Measurements from ENCODE around the gene CELF6. TPM values are rescaled to one million over a fixed set of nuclear protein-coding genes. Genes with fewer than 3 reads are reported as not detected.

CELF6 gene
- polyA plus RNA-seq, result 10 to 100 TPM in 1 of 4 donors, 1 to 10 TPM in 1, under 1 TPM in 2; 0.54 to 10.9 (median 2.5) TPM
- long read RNA-seq, donor 1, result 0 reads
- long read RNA-seq, donor 2, partial matches to known transcripts, result 0 of 2 reads
- long read RNA-seq, donor 2, other reads (novel, unspliced or antisense), result 0 of 2 reads
- long read RNA-seq, donor 3, partial matches to known transcripts, result 0 of 1 reads
- long read RNA-seq, donor 3, other reads (novel, unspliced or antisense), result 0 of 1 reads
- long read RNA-seq, donor 4, partial matches to known transcripts, result 0 of 1 reads
- long read RNA-seq, donor 4, other reads (novel, unspliced or antisense), result 0 of 1 reads
- long read RNA-seq, donor 5, result 0 reads
- long read RNA-seq, donor 6, result 0 reads
- long read RNA-seq, donor 7, result 0 reads
- long read RNA-seq, donor 8, result 0 reads
- long read RNA-seq, donor 9, result 0 reads
- long read RNA-seq, donor 10, partial matches to known transcripts, result 0 of 1 reads
- long read RNA-seq, donor 10, other reads (novel, unspliced or antisense), result 0 of 1 reads

- Histone ChIP-seq H3K27me3 (ENCODE audit: control insufficient read depth in 3 of 3, insufficient read depth in 3 of 3, low read length in 3 of 3) (peaks cover 0 to 7% (median 0%) of the 10 kb centered on the region in 3 donors), H3K36me3 (ENCODE audit: control insufficient read depth in 3 of 3, insufficient read depth in 2 of 3, low read depth in 1 of 3, low read length in 3 of 3) (no peaks in the 10 kb centered on the region), H3K4me3 (ENCODE audit: low read depth in 1 of 3, low read length in 3 of 3) (peak within 1 kb of the TSS; percentile 21 to 46 (median 46)), H3K4me1 (ENCODE audit: control insufficient read depth in 3 of 3, insufficient read depth in 2 of 3, low read depth in 1 of 3, low read length in 2 of 3) (peaks cover 0 to 3% (median 3%) of the 10 kb centered on the region in 3 donors), H3K27ac (ENCODE audit: low read depth in 1 of 3, low read length in 2 of 3) (peak within 1 kb of the TSS in 1 of 3 donors; percentile 15), H3K9me3 (ENCODE audit: control insufficient read depth in 2 of 2, insufficient read depth in 1 of 2, low read depth in 1 of 2, low read length in 1 of 2) (peaks cover 0 to 4% of the 10 kb centered on the region in 2 donors)
- 0 to 1% (median 0%) methylated on average over 44 to 58 of the region's 58 CpGs for WGBS, 3 donors
- DNase-seq (peak; percentile 59 to 89), FAIRE-seq (no peak)
These were observed at the start of gene CELF6 for GRCh38 chr15:72319985-72320671. TSS of gene CELF6 (minus strand) at chr15:72320157. CDS start at chr15:72319874, 283 bp downstream.

GRCh38 chr15:72368899-72369298 lies 48.9 kb upstream of the CELF6 start:
- DNase-seq (no peak), FAIRE-seq (no peak)
- Histone ChIP-seq H3K4me1 (ENCODE audit: control insufficient read depth in 3 of 3, insufficient read depth in 2 of 3, low read depth in 1 of 3, low read length in 2 of 3) (peaks cover 0 to 3% (median 2%) of the 10 kb centered on the region in 3 donors), H3K27me3 (ENCODE audit: control insufficient read depth in 3 of 3, insufficient read depth in 3 of 3, low read length in 3 of 3) (no peaks in the 10 kb centered on the region), H3K4me3 (ENCODE audit: low read depth in 1 of 3, low read length in 3 of 3) (no peak overlapping the region), H3K36me3 (ENCODE audit: control insufficient read depth in 3 of 3, insufficient read depth in 2 of 3, low read depth in 1 of 3, low read length in 3 of 3) (peaks cover 0 to 8% (median 2%) of the 10 kb centered on the region in 3 donors), H3K27ac (ENCODE audit: low read depth in 1 of 3, low read length in 2 of 3) (no peak overlapping the region), H3K9me3 (ENCODE audit: control insufficient read depth in 2 of 2, insufficient read depth in 1 of 2, low read depth in 1 of 2, low read length in 1 of 2) (no peaks in the 10 kb centered on the region)
- WGBS, 3 donors, result 68 to 85% (median 77%) methylated on average over 2 of the region's 2 CpGs

DNA sequence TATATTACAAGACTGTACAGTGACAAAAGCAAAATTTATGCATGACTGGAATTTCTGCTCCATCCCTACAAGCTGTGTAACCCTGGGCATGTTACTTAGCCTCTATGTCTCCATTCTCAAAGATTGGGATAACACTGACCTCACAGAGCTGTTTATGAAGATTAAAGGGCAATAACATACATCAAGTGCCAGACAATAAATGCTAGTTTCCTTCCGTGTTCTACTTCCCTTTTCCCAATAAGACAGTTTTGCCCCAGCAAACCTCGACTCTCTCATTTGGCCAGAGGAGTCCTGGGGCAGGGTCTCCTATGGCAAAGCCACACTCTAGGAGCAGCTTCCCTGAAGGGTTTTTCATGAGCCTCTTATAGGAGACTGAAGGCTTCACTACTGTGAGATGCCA lies 48.4 kb upstream of the CELF6 start:
- peaks cover 0 to 3% (median 2%) of the 10 kb centered on the region in 3 donors for H3K4me1 ChIP-seq (ENCODE audit: control insufficient read depth in 3 of 3, insufficient read depth in 2 of 3, low read depth in 1 of 3, low read length in 2 of 3)
- DNase-seq, result peak in 1 of 2 donors; percentile 28
- H3K36me3 ChIP-seq (ENCODE audit: control insufficient read depth in 3 of 3, insufficient read depth in 2 of 3, low read depth in 1 of 3, low read length in 3 of 3), result peaks cover 0 to 11% (median 2%) of the 10 kb centered on the region in 3 donors
- FAIRE-seq, result no peak
- no peak overlapping the region for H3K27ac ChIP-seq (ENCODE audit: low read depth in 1 of 3, low read length in 2 of 3)
- H3K9me3 ChIP-seq (ENCODE audit: control insufficient read depth in 2 of 2, insufficient read depth in 1 of 2, low read depth in 1 of 2, low read length in 1 of 2), result no peaks in the 10 kb centered on the region
- H3K27me3 ChIP-seq (ENCODE audit: control insufficient read depth in 3 of 3, insufficient read depth in 3 of 3, low read length in 3 of 3), result no peaks in the 10 kb centered on the region
- WGBS, 3 donors, result 26 to 66% (median 46%) methylated on average over 2 of the region's 2 CpGs
- no peak overlapping the region for H3K4me3 ChIP-seq (ENCODE audit: low read depth in 1 of 3, low read length in 3 of 3)

GRCh38 chr15:72365844-72366243 lies 45.9 kb upstream of the CELF6 start:
- Histone ChIP-seq H3K9me3 (ENCODE audit: control insufficient read depth in 2 of 2, insufficient read depth in 1 of 2, low read depth in 1 of 2, low read length in 1 of 2) (no peaks in the 10 kb centered on the region), H3K36me3 (ENCODE audit: control insufficient read depth in 3 of 3, insufficient read depth in 2 of 3, low read depth in 1 of 3, low read length in 3 of 3) (peaks cover 0 to 10% (median 0%) of the 10 kb centered on the region in 3 donors), H3K27ac (ENCODE audit: low read depth in 1 of 3, low read length in 2 of 3) (no peak overlapping the region), H3K27me3 (ENCODE audit: control insufficient read depth in 3 of 3, insufficient read depth in 3 of 3, low read length in 3 of 3) (no peaks in the 10 kb centered on the region), H3K4me1 (ENCODE audit: control insufficient read depth in 3 of 3, insufficient read depth in 2 of 3, low read depth in 1 of 3, low read length in 2 of 3) (peaks cover 0 to 3% (median 2%) of the 10 kb centered on the region in 3 donors), H3K4me3 (ENCODE audit: low read depth in 1 of 3, low read length in 3 of 3) (no peak overlapping the region)
- DNase-seq (peak in 1 of 2 donors; percentile 14), FAIRE-seq (no peak)
- WGBS, 3 donors, result 76 to 92% (median 83%) methylated on average over 1 of the region's 1 CpG

DNA sequence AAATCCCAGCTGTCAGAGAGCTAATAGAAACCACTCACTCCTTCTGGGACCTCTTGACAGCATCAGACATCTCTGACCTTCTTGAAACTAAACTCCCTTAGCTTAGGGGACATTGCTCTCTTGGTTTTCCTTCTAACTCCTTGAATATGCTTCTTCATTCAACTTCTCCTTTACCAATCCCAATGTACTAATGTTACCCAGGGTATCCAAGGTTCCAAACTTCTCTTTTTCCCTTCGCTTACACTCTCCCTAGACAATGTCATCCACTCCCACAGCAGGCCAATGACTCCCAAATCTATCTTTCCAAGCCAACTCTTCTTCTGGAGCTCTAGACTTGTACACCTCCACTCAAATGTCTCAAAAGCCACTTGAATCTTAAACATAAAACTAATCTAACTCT lies 41.2 kb upstream of the CELF6 start:
- FAIRE-seq (no peak), DNase-seq (no peak)
- Histone ChIP-seq H3K27ac (ENCODE audit: low read depth in 1 of 3, low read length in 2 of 3) (no peak overlapping the region), H3K4me1 (ENCODE audit: control insufficient read depth in 3 of 3, insufficient read depth in 2 of 3, low read depth in 1 of 3, low read length in 2 of 3) (peaks cover 0 to 3% (median 0%) of the 10 kb centered on the region in 3 donors), H3K27me3 (ENCODE audit: control insufficient read depth in 3 of 3, insufficient read depth in 3 of 3, low read length in 3 of 3) (no peaks in the 10 kb centered on the region), H3K36me3 (ENCODE audit: control insufficient read depth in 3 of 3, insufficient read depth in 2 of 3, low read depth in 1 of 3, low read length in 3 of 3) (peaks cover 0 to 25% (median 2%) of the 10 kb centered on the region in 3 donors), H3K4me3 (ENCODE audit: low read depth in 1 of 3, low read length in 3 of 3) (no peak overlapping the region), H3K9me3 (ENCODE audit: control insufficient read depth in 2 of 2, insufficient read depth in 1 of 2, low read depth in 1 of 2, low read length in 1 of 2) (no peaks in the 10 kb centered on the region)
- 93 to 100% (median 100%) methylated on average over 1 of the region's 1 CpG for WGBS, 3 donors

GRCh38 chr15:72358650-72359171 lies 38.8 kb upstream of the CELF6 start:
- WGBS, 3 donors, result 60 to 66% (median 61%) methylated on average over 7 of the region's 7 CpGs
- H3K36me3 ChIP-seq (ENCODE audit: control insufficient read depth in 3 of 3, insufficient read depth in 2 of 3, low read depth in 1 of 3, low read length in 3 of 3), result peaks cover 8 to 41% (median 14%) of the 10 kb centered on the region in 3 donors
- H3K4me3 ChIP-seq (ENCODE audit: low read depth in 1 of 3, low read length in 3 of 3), result no peak overlapping the region
- peak overlapping the region in 1 of 3 donors; percentile 5 for H3K27ac ChIP-seq (ENCODE audit: low read depth in 1 of 3, low read length in 2 of 3)
- no peak for FAIRE-seq
- H3K9me3 ChIP-seq (ENCODE audit: control insufficient read depth in 2 of 2, insufficient read depth in 1 of 2, low read depth in 1 of 2, low read length in 1 of 2), result no peaks in the 10 kb centered on the region
- peak in 1 of 2 donors; percentile 14 for DNase-seq
- no peaks in the 10 kb centered on the region for H3K27me3 ChIP-seq (ENCODE audit: control insufficient read depth in 3 of 3, insufficient read depth in 3 of 3, low read length in 3 of 3)
- peaks cover 0 to 3% (median 0%) of the 10 kb centered on the region in 3 donors for H3K4me1 ChIP-seq (ENCODE audit: control insufficient read depth in 3 of 3, insufficient read depth in 2 of 3, low read depth in 1 of 3, low read length in 2 of 3)

GRCh38 chr15:72358121-72358520 lies 38.2 kb upstream of the CELF6 start:
- Histone ChIP-seq H3K27ac (ENCODE audit: low read depth in 1 of 3, low read length in 2 of 3) (no peak overlapping the region), H3K9me3 (ENCODE audit: control insufficient read depth in 2 of 2, insufficient read depth in 1 of 2, low read depth in 1 of 2, low read length in 1 of 2) (no peaks in the 10 kb centered on the region), H3K36me3 (ENCODE audit: control insufficient read depth in 3 of 3, insufficient read depth in 2 of 3, low read depth in 1 of 3, low read length in 3 of 3) (peaks cover 8 to 39% (median 19%) of the 10 kb centered on the region in 3 donors), H3K27me3 (ENCODE audit: control insufficient read depth in 3 of 3, insufficient read depth in 3 of 3, low read length in 3 of 3) (no peaks in the 10 kb centered on the region), H3K4me1 (ENCODE audit: control insufficient read depth in 3 of 3, insufficient read depth in 2 of 3, low read depth in 1 of 3, low read length in 2 of 3) (peaks cover 0 to 3% (median 0%) of the 10 kb centered on the region in 3 donors), H3K4me3 (ENCODE audit: low read depth in 1 of 3, low read length in 3 of 3) (no peak overlapping the region)
- no peak for FAIRE-seq
- WGBS, 3 donors, result 85 to 96% (median 92%) methylated on average over 3 of the region's 3 CpGs
- DNase-seq, result no peak

- WGBS, 3 donors, result 90 to 100% (median 95%) methylated on average over 1 of the region's 1 CpG
- H3K36me3 ChIP-seq (ENCODE audit: control insufficient read depth in 3 of 3, insufficient read depth in 2 of 3, low read depth in 1 of 3, low read length in 3 of 3), result peaks cover 26 to 70% (median 33%) of the 10 kb centered on the region in 3 donors
- FAIRE-seq, result no peak
These were observed 34.5 kb upstream of the CELF6 start for GRCh38 chr15:72354496-72354895.

More at GRCh38 chr15:72354496-72354895, 34.5 kb upstream of the CELF6 start:
- no peak for DNase-seq
- no peak overlapping the region for H3K4me3 ChIP-seq (ENCODE audit: low read depth in 1 of 3, low read length in 3 of 3)
- H3K27ac ChIP-seq (ENCODE audit: low read depth in 1 of 3, low read length in 2 of 3), result no peak overlapping the region
- peaks cover 0 to 3% (median 0%) of the 10 kb centered on the region in 3 donors for H3K4me1 ChIP-seq (ENCODE audit: control insufficient read depth in 3 of 3, insufficient read depth in 2 of 3, low read depth in 1 of 3, low read length in 2 of 3)
- H3K27me3 ChIP-seq (ENCODE audit: control insufficient read depth in 3 of 3, insufficient read depth in 3 of 3, low read length in 3 of 3), result no peaks in the 10 kb centered on the region
- no peaks in the 10 kb centered on the region for H3K9me3 ChIP-seq (ENCODE audit: control insufficient read depth in 2 of 2, insufficient read depth in 1 of 2, low read depth in 1 of 2, low read length in 1 of 2)

All from small intestine (tissue), 16 donors.